ENCODE data around the gene PPARA.
"Not testable (repeated sequence)": the region's sequence is repeated elsewhere in the genome, so short reads cannot be mapped to it uniquely, and the experiment has no call there.

Gene PPARA

DNA sequence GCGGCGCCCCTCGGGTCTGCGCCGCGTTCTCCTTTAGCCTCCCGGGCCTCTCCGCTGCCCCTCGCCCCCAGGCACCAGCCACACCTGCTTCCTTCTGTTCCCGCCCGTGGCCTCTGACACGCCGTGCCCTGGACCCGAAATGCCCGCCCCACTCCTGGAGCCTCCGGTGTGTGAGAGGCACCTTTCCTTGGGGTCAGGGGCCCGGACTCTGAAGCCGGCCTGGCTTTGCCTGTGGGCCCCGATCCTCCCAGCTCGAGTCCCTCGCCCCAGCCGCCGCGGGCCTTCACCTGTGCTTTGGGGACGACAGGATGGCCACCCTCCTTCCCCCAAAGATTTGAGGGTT lies 100.4 kb downstream of the PPARA start:
- DNase-seq = no peak

- no peak for DNase-seq
These were observed 100.9 kb downstream of the PPARA start for GRCh38 chr22:46251266-46251665.

DNA sequence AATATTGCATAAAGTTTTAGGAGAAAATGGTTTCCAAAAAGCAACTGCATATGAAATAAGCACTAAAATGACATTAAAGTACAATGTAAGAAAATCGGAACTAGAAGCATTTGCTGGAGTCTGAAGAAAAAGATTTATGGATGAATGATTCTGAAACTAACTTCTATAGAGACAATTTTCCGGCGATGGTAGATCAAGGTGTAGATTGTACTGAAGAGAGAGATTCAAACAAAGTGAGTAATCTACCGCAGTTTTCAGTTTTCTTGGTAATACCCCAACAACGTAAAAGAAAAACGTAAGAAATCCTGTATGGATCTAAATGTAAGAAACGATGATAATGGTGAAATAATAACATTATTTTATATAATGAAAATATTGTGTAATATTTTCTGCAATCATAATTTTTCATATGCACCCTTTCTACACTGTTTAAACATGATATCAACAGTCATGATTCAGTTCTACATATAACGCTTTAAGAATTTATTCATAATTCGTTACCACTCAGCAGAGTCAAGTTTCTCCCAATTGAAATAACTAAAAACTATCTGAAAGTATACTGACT lies 101.6 kb downstream of the PPARA start:
- no peak for DNase-seq

DNA sequence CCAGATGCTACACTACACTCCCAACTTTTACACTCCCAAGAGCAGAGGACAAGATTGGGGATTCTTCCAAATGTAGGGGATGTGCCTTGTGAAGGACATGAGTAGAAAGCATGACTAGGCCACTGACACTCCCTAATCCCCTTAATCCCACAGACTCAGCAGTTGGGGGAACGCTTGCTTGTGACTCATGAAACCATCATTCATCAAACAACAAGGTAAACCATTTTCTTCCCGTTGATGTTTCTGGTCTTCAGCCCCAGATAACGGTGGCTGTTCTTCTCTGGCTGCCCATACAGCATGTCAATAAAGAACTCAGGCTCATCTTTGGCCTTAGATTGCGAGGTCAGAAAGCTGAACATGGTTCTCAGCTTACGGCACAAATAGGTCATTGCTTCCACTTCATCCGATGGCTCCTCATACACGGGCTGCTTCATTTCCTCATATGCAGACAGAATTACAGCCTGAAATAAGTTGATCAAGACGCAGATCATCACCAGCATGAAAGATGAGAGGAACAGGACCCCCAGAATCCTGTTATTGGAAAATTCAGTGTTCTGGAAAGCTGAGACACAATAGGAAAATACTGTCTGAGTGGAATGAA lies 106.1 kb downstream of the PPARA start:
- no peak for DNase-seq

DNA sequence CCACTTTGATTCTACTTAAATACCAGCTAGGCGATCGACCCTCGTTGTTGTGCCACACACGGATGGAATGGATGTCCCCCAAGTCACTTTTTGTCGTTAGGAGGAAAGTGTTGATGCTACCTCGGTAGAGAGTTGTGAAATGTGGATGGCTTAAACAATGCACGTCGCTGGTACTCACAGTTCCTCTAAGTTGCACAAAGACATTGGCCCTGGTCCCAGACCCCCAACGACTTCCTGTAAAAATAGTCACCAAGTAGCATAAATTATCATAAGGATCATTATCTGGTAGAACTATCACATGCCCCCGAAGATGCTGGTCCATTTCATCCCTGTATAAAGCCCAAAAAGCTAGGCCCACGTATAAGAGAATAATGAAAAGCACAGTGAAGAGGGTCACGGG lies 109.0 kb downstream of the PPARA start:
- no peak for DNase-seq

- DNase-seq = no peak
These were observed 109.7 kb downstream of the PPARA start for GRCh38 chr22:46260038-46260437.

DNA sequence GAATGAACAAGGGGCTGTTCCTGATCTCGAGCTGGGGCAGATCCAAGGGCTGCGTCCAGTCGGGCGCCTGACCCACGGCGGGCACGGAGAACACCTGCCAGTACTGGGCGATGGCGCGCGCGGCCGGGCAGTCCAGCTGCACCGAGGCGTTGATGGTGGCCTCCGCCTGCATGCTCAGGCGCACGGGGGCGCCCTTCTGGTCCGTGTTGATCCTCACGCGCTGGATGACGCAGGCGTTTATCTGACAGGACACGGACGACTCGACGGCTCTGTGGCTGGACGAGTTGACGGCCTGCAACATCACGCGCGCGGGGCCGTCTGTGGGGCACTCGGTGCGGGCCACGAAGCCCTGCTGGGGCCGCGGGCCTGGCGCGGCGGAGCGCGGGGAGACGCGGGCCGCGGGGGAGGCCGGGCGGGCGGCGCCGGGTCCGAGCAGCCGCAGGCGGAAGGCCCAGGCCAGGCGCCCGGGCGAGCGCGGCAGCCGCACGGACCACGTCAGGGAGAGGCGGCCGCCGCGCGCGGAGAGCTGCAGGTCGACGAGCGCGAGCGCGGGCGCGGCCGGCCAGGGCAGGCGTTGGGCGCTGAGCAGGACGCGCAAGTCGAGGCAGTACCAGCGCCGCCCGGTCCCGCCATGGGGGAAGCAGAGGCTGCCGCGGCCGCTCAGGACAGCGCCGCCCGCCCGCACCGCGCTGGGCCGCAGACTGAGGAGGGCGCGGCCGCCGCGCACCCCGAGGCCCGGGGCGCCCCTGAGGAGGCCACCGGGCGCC lies 112.3 kb downstream of the PPARA start:
- peak; percentile 55 for DNase-seq

- DNase-seq = no peak
These were observed 112.9 kb downstream of the PPARA start, which contains the start of gene PKDREJ for GRCh38 chr22:46263216-46263590. Gene PKDREJ, minus strand, starts transcription at chr22:46263343. Its CDS starts 21 bp downstream, at chr22:46263322.

- not testable (repeated sequence) for DNase-seq
These were observed 114.2 kb downstream of the PPARA start for GRCh38 chr22:46264520-46264919.

- DNase-seq = not testable (repeated sequence)
These were observed 115.3 kb downstream of the PPARA start for GRCh38 chr22:46265627-46266026.

GRCh38 chr22:46267431-46268279 lies 117.3 kb downstream of the PPARA start, which contains the start of gene TTC38:
Gene TTC38, plus strand, starts transcription at chr22:46268008. Its CDS starts 32 bp downstream, at chr22:46268040.
- DNase-seq = peak; percentile 94

DNA sequence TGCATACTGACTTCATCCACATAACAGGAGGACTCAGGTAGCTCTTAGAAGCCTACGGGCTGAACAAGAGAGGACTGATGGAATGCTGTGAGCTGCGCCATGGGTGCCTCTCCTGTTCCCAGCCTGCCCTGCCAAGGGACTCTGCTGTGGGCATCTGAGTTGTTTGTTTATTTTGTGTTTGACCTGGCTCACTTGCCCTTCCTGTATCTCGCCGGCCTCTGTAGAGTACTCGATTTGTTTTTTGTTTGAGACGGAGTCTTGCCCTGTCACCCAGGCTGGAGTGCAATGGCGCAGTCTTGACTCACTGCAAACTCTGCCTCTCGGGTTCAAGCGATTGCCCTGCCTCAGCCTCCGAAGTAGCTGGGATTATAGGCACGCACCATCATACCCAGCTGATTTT lies 119.2 kb downstream of the PPARA start:
- DNase-seq = no peak

- DNase-seq = no peak
These were observed 121.9 kb downstream of the PPARA start for GRCh38 chr22:46272196-46272595.

DNA sequence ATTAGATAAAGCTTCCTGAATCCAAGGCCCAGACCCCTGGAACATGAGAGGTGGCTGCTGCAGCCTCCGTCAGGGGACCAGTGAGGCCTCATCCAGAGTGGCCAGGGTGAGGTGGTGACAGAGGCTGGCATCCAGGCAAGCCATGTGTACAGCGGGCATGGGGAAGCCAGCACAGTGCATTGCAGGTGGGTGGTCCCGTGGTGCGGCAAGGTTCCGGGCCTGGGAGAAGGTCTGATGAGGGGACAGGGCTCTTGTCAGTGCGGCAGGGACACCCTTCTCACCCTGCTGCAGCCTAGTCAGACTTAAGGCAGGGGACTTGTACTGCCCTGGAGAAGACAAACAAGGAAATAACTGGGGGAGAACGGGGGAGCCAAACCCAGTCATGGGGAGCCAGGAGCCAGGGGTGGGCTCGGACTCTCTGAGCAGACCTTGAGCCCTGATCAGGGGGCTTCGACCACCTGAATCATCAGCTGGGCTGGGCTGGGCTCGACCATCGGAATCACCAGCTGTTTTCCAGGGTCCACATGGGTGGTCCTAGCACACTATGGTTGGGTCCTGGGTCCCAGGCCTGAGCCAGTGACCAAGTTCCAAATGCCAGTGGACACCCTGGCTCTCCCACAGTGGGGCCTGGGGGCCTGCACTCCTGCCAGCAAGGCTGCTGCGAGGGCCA lies 122.6 kb downstream of the PPARA start:
- DNase-seq = no peak

GRCh38 chr22:46273432-46274148 lies 123.3 kb downstream of the PPARA start:
- DNase-seq = no peak

GRCh38 chr22:46274381-46274780 lies 124.1 kb downstream of the PPARA start:
- no peak for DNase-seq

DNA sequence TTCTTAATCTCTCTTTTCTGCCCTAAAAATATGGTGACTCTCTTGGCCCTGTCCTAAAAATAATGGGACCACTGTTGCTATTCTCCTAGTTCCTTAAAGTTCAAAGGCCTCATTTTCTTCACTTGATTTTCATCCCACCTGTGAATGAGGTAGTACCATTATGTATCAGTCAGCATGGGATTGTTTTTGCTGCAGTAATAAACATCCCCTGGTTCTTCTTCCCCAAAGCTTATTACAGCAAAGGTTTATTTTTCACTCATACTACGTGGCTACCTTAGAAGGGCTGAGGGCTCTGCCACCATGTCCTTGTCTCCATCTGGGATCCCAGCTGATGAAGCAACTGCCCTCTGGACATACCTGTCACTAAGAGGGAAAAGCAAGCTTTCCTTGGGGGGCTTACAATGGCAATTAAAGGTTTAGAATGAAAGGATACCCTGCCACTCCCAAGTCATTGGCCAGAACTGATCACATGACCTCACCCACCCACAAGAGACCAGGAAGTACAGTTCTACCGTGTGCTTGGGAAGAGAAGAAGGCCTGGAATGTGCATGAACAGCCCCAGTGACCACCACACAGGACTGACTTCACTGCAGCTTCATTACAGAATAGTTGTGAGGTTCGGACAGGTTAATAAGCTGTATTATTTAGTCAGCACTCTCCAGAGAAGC lies 125.3 kb downstream of the PPARA start:
- no peak for DNase-seq

- no peak for DNase-seq
These were observed 126.2 kb downstream of the PPARA start for GRCh38 chr22:46276563-46276962.

GRCh38 chr22:46278656-46279645 lies 128.6 kb downstream of the PPARA start:
- DNase-seq = no peak
